CD8-positive, alpha-beta memory T cell (primary cell): ENCODE measurements around the gene IL11. TPM values are rescaled to one million over a fixed set of nuclear protein-coding genes. Genes with fewer than 3 reads are reported as not detected.

ENCODE experiments used
- CTCF ChIA-PET: fragments of 350-600 bp; sonication (Branson Sonifier 250); formaldehyde crosslinking; loops from one replicate; lab custom pipeline; 2021; ENCODE audit warnings: antibody characterized with exemption; lab: Charles Lee
- POLR2A ChIA-PET: fragments of 350-600 bp; sonication (Branson Sonifier 250); formaldehyde crosslinking; loops from one replicate; lab custom pipeline; 2021; ENCODE audit warnings: antibody characterized with exemption; lab: Charles Lee
- DNase-seq, 5 donors: peaks; one replicate each; pipeline versions ENCODE4 v3.0.0 to v3.0.0-alpha.2; 2020 to 2022; ENCODE audit warnings: mixed read lengths in 1 of 5
- H3K27ac ChIP-seq: one replicate; pipeline ENCODE4 v1.7.0; 2013; ENCODE audit warnings: low read depth, mild to moderate bottlenecking, low read length, moderate library complexity
- H3K27me3 ChIP-seq: 2 replicates; pipeline ENCODE4 v1.7.0; 2013; ENCODE audit warnings: low read length, mild to moderate bottlenecking; ENCODE audit not compliant: insufficient read depth, poor library complexity, severe bottlenecking
- H3K36me3 ChIP-seq: 2 replicates; pipeline ENCODE4 v1.7.0; 2013; ENCODE audit warnings: mild to moderate bottlenecking, low read length, moderate library complexity; ENCODE audit not compliant: insufficient read depth
- H3K4me1 ChIP-seq: 2 replicates; pipeline ENCODE4 v1.7.0; 2013; ENCODE audit warnings: mild to moderate bottlenecking, low read length, moderate library complexity; ENCODE audit not compliant: insufficient read depth
- H3K4me3 ChIP-seq: 2 replicates; pipeline ENCODE4 v1.7.0; 2013; ENCODE audit warnings: mild to moderate bottlenecking, low read length
- H3K9me3 ChIP-seq: 2 replicates; pipeline ENCODE4 v1.7.0; 2013; ENCODE audit warnings: mild to moderate bottlenecking, low read length
- H3K27ac Mint-ChIP-seq, 8 donors: one replicate each; pipeline ENCODE4 v1.8.0; 2020 to 2021; ENCODE audit warnings: mixed read lengths in 8 of 8, mild to moderate bottlenecking in 6 of 8, inconsistent platforms in 3 of 8, moderate library complexity in 3 of 8
- H3K27me3 Mint-ChIP-seq, 2 donors: one replicate each; pipeline ENCODE4 v1.8.0; 2020 to 2021; ENCODE audit warnings: mixed read lengths in 2 of 2, mild to moderate bottlenecking in 1 of 2, moderate library complexity in 1 of 2
- H3K36me3 Mint-ChIP-seq, 3 donors: one replicate each; pipeline ENCODE4 v1.8.0; 2020 to 2021; ENCODE audit warnings: mixed read lengths in 3 of 3, inconsistent platforms in 1 of 3, mild to moderate bottlenecking in 1 of 3
- H3K4me1 Mint-ChIP-seq, 3 donors: one replicate each; pipeline ENCODE4 v1.8.0; 2020 to 2021; ENCODE audit warnings: mixed read lengths in 3 of 3, inconsistent platforms in 1 of 3, mild to moderate bottlenecking in 1 of 3
- H3K4me3 Mint-ChIP-seq, 7 donors: one replicate each; pipeline ENCODE4 v1.8.0; 2020 to 2021; ENCODE audit warnings: mixed read lengths in 7 of 7, mild to moderate bottlenecking in 6 of 7, moderate library complexity in 4 of 7, inconsistent platforms in 2 of 7
- H3K9me3 Mint-ChIP-seq, 5 donors: one replicate each; pipeline ENCODE4 v1.8.0; 2020 to 2022; ENCODE audit warnings: mixed read lengths in 5 of 5, mild to moderate bottlenecking in 3 of 5, moderate library complexity in 2 of 5, inconsistent platforms in 1 of 5
- polyA plus RNA-seq: library from polyadenylated mRNA; unstranded; fragments of 300-500 nt; fragmentation: Illumina TruSeq; gene quantifications from one replicate; pipeline ENCODE4 v1.2.3, GENCODE V29; 2021
- total RNA-seq, 2 experiments: library from RNA; stranded (reverse); gene quantifications; one replicate each; pipeline ENCODE4 v1.2.3, GENCODE V29; 2021

Gene IL11
- total and polyA plus RNA-seq, 3 experiments from 2014 or later = 0.27 to 0.37 TPM; not detected in 1

DNA sequence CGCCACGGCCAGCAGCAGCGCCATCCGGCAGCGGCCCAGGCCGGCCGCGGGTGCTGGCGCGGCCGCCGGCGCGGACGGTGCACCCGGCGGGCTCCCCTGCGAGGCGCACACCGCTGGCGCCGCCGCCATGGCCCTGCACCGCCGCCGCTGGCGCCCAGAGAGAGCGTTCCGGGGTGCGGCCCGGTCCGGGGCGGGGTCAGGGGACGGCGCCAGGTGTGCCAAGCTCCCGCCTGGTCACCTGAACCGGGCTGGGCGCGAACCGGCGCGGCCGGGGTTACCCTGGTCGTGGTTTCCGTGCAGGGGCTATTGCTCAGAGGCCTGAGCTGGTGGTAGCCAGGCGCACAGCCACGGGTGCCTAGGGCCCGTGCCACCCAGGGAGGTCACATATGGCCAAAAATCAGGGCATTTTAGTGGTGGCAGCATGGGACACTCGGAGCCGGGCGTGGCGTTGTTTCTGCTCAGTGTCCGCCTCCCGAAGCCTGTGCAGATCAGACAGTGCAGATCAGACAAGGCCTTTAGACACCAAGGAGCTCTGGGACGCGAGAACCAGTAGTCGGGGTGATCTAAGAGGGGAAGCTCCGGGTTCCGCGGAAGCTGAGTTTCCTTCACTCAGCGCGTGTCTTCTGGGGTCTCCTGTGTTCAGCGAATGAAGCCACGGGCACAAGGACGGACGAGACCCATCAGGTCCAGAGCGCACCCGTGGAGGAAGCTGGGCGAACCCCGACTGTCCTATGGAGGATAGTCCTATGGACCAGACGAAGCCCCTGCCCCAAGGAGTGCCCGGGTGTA, 14.1 kb upstream of the IL11 start, which contains the start of gene TMEM238:
TMEM238 (minus strand) TSS at position 162 of the 789 bp plus-strand sequence; CDS start at position 129, 33 bp downstream.
- Histone ChIP-seq H3K4me3 (peak within 1 kb of the TSS; percentile 99), H3K4me1 (peaks cover 48% of the 10 kb centered on the region), H3K9me3 (no peaks in the 10 kb centered on the region), H3K27me3 (no peaks in the 10 kb centered on the region), H3K27ac (peak within 1 kb of the TSS; percentile 99), H3K36me3 (peaks cover 28% of the 10 kb centered on the region)
- peak within 1 kb of the TSS; percentile 97 to 100 (median 99) for H3K27ac Mint-ChIP-seq
- ChIA-PET POLR2A (interaction anchor here (0.5 to 2.3 kb wide), 15 partner anchors 9 to 342 kb away, joined by 3 to 20 read pairs (median 4); partner anchors contain the start of genes HSPBP1, KMT5C, PPP6R1 and UBE2S), CTCF (interaction anchor here (0.6 to 3.1 kb wide), 14 partner anchors 10 to 296 kb away, joined by 3 to 22 read pairs (median 4); partner anchors contain the start of genes KMT5C and PPP6R1)
- no peaks in the 10 kb centered on the region for H3K9me3 Mint-ChIP-seq
- H3K27me3 Mint-ChIP-seq = peaks cover 0 to 10% of the 10 kb centered on the region in 2 donors
- DNase-seq = peak in 3 of 5 donors; percentile 26 to 46 (median 41)
- peaks cover 52 to 67% (median 56%) of the 10 kb centered on the region in 3 donors for H3K4me1 Mint-ChIP-seq
- H3K36me3 Mint-ChIP-seq = peaks cover 3 to 40% (median 7%) of the 10 kb centered on the region in 3 donors
- peak within 1 kb of the TSS; percentile 97 to 100 (median 99) for H3K4me3 Mint-ChIP-seq

DNA sequence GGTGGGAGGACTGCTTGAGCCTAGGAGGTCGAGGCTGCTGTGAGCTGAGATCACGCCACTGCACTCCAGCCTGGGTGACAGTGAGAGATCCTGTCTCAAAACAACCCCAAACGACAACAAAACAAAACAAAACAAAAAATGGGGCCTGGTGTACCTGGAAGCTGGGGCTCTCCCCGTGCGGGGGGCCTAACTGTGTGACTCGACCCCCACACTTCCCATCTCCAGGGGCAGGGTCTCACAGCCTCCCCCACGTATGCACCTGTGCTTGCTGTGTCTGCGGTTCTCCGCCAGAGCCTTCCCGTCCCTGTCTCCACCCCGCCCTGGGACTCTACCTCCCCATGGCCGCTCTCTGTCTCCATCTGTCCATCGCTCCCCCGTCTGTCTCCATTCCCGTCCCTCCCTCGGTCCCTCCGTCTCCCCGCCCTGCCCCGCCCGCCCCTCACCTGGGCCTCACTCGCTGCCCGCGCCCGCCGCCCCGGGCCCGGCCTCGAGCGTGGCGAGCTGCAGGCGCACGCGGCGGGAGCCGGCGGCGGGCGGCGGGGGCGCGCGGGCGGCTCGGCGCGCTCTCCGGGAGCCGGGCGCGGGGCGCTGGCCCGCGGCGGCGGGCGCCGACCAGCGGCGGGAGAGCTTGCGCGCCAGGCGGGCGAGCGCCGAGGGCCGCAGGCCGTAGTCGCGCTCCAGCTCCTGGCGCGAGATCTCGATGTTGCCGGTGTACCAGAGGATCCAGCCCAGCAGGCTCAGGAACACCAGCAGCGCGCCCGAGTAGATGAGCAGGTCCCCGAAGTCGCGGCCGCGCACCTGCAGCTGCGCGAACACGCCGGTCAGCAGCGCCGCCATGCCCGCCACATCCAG, 13.2 kb upstream of the IL11 start:
- Histone ChIP-seq H3K4me1 (peaks cover 40% of the 10 kb centered on the region), H3K36me3 (peaks cover 22% of the 10 kb centered on the region), H3K4me3 (peak overlapping the region; percentile 54), H3K27ac (peak overlapping the region; percentile 99), H3K9me3 (no peaks in the 10 kb centered on the region), H3K27me3 (no peaks in the 10 kb centered on the region)
- H3K27ac Mint-ChIP-seq = peak overlapping the region; percentile 41 to 91 (median 86)
- ChIA-PET POLR2A (interaction anchor here (0.5 to 2.3 kb wide), 11 partner anchors 8 to 251 kb away, joined by 3 to 20 read pairs (median 4); partner anchors contain the start of genes HSPBP1, KMT5C, PPP6R1 and UBE2S), CTCF (interaction anchor here (0.6 to 3.1 kb wide), 13 partner anchors 11 to 295 kb away, joined by 3 to 22 read pairs (median 5); partner anchors contain the start of genes KMT5C and PPP6R1)
- H3K4me1 Mint-ChIP-seq = peaks cover 46 to 60% (median 51%) of the 10 kb centered on the region in 3 donors
- H3K9me3 Mint-ChIP-seq = no peaks in the 10 kb centered on the region
- peak overlapping the region; percentile 82 to 92 (median 85) for H3K4me3 Mint-ChIP-seq
- peak in 3 of 5 donors; percentile 39 to 61 (median 48) for DNase-seq
- H3K36me3 Mint-ChIP-seq = peaks cover 3 to 32% (median 7%) of the 10 kb centered on the region in 3 donors
- H3K27me3 Mint-ChIP-seq = peaks cover 0 to 9% of the 10 kb centered on the region in 2 donors

DNA sequence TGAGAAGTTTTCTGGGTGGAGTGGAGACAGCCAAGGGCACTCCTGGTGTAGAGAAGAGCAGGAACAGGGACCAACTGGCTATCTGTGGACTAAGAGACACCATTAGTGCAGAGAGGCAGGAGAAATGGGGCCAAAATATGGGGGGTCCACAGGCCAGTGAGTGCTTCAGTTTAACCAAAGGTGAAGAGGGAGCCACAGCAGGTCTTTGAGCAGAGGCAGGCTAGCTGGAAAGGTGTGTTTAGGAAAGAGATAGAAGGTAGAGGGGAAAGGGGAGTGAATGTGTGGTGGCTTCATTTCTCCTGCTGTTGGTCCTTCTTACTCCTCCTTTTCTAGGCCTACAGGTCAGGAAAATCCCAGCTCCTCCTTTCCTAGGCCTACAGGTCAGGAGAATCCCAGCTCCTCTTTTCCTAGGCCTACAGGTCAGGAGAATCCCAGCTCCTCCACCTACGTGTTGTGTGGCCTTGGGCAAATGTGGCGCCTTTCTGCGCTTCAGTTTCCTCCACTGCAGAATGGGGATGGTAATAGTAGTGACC, 12.3 kb upstream of the IL11 start:
- Mint-ChIP-seq H3K36me3 (peaks cover 3 to 22% (median 7%) of the 10 kb centered on the region in 3 donors), H3K27me3 (peaks cover 0 to 10% of the 10 kb centered on the region in 2 donors), H3K4me3 (peak overlapping the region; percentile 82 to 92 (median 85)), H3K27ac (peak overlapping the region; percentile 41 to 91 (median 80)), H3K9me3 (no peaks in the 10 kb centered on the region), H3K4me1 (peaks cover 37 to 51% (median 45%) of the 10 kb centered on the region in 3 donors)
- CTCF ChIA-PET = interaction anchor here (1.9 to 3.1 kb wide), 3 partner anchors 81 to 241 kb away, joined by 5 to 22 read pairs (median 12); no protein-coding TSS in a partner anchor
- POLR2A ChIA-PET = interaction anchor here (1.1 to 1.4 kb wide), 2 partner anchors 44 to 81 kb away, joined by 3 to 5 read pairs; no protein-coding TSS in a partner anchor
- Histone ChIP-seq H3K27me3 (no peaks in the 10 kb centered on the region), H3K36me3 (peaks cover 12% of the 10 kb centered on the region), H3K9me3 (no peaks in the 10 kb centered on the region), H3K27ac (peak overlapping the region; percentile 70), H3K4me1 (peaks cover 31% of the 10 kb centered on the region), H3K4me3 (peak overlapping the region; percentile 54)
- no peak for DNase-seq

DNA sequence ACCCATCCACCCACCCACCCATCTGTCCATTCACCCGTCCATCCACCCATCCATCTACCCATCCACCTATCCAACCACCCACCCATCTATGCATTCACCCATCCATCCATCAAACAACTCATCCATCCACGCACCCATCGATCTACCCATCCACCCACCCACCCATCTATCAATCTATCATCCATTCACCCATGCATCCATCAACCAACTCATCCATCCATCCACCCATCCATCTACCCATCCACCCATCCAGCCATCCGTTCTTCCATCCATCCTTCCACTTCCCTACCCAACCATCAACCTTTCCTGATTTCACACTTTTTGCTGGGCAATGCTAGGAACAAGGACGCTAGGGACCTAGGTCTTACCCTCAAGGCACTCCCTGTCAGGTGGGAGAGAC, 11.8 kb upstream of the IL11 start:
- Histone ChIP-seq H3K4me1 (peaks cover 25% of the 10 kb centered on the region), H3K9me3 (no peaks in the 10 kb centered on the region), H3K27ac (no peak overlapping the region), H3K36me3 (peaks cover 7% of the 10 kb centered on the region), H3K4me3 (no peak overlapping the region), H3K27me3 (no peaks in the 10 kb centered on the region)
- peaks cover 3 to 17% (median 7%) of the 10 kb centered on the region in 3 donors for H3K36me3 Mint-ChIP-seq
- no peak for DNase-seq
- peak overlapping the region in 4 of 8 donors; percentile 15 to 72 (median 48) for H3K27ac Mint-ChIP-seq
- H3K4me3 Mint-ChIP-seq = peak overlapping the region; percentile 38 to 87 (median 77)
- CTCF ChIA-PET = interaction anchor here (2.3 kb wide), 1 partner anchor 241 kb away, joined by 12 read pairs; no protein-coding TSS in a partner anchor
- POLR2A ChIA-PET = interaction anchor here (1.1 kb wide), 1 partner anchor 43 kb away, joined by 3 read pairs; no protein-coding TSS in a partner anchor
- peaks cover 31 to 45% (median 39%) of the 10 kb centered on the region in 3 donors for H3K4me1 Mint-ChIP-seq
- peaks cover 0 to 10% of the 10 kb centered on the region in 2 donors for H3K27me3 Mint-ChIP-seq
- no peaks in the 10 kb centered on the region for H3K9me3 Mint-ChIP-seq

DNA sequence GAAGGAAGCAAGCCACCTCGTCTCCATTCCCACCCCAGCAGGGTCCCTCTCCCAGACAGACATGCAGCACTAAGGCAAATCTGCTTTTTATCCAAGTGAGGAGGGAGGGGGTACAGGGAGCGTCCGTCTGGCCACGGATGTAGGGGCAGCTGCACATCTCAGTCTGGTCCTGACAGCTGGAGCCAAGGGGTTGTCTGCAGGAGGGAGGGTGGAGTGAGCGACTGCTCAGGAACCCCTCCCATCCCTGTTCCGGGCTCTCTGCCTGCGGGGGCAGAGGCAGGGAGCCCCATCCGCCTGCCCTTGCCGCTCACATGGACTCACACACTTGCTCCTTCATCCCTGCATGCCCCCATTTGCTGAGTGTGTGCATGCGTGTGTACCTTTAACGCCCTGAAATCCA, 8.9 kb upstream of the IL11 start:
- peak overlapping the region in 1 of 7 donors; percentile 74 for H3K4me3 Mint-ChIP-seq
- no peaks in the 10 kb centered on the region for H3K9me3 ChIP-seq
- H3K36me3 Mint-ChIP-seq = peaks cover 0 to 2% (median 0%) of the 10 kb centered on the region in 3 donors
- no peak overlapping the region for H3K27ac ChIP-seq
- DNase-seq = no peak
- POLR2A ChIA-PET = no interaction called here
- no peak overlapping the region for H3K27ac Mint-ChIP-seq
- peaks cover 13 to 22% (median 19%) of the 10 kb centered on the region in 3 donors for H3K4me1 Mint-ChIP-seq
- CTCF ChIA-PET = no interaction called here
- H3K27me3 ChIP-seq = peaks cover 6% of the 10 kb centered on the region
- H3K9me3 Mint-ChIP-seq = no peaks in the 10 kb centered on the region
- peaks cover 0 to 6% of the 10 kb centered on the region in 2 donors for H3K27me3 Mint-ChIP-seq
- H3K36me3 ChIP-seq = no peaks in the 10 kb centered on the region
- H3K4me1 ChIP-seq = peaks cover 8% of the 10 kb centered on the region
- H3K4me3 ChIP-seq = no peak overlapping the region

DNA sequence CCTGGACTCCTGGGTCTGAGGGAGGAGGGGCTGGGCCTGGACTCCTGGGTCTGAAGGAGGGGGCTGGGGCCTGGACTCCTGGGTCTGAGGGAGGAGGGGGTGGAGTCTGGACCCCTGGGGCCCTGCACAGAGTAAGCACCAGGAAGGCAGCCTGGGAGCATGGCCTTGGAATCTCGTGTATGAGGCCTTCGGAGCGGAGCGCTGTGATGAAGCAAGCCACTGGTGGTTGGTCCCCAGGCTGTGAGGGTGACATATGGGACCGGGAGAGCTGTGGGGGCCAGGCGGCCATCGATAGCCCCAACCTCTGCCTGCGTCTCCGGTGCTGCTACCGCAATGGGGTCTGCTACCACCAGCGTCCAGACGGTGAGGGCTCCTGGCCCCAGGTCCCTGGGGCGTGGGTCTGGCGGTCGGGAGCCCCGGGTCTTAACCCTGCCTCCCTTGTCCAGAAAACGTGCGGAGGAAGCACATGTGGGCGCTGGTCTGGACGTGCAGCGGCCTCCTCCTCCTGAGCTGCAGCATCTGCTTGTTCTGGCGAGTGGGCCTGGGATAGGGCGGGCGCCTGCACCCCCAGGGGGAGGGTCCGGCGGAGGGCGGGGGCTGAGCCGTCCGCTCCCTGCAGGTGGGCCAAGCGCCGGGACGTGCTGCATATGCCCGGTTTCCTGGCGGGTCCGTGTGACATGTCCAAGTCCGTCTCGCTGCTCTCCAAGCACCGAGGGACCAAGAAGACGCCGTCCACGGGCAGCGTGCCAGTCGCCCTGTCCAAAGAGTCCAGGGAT, 7.3 kb upstream of the IL11 start:
- no peaks in the 10 kb centered on the region for H3K36me3 ChIP-seq
- H3K4me1 Mint-ChIP-seq = peaks cover 14 to 18% (median 17%) of the 10 kb centered on the region in 3 donors
- no peak overlapping the region for H3K4me3 Mint-ChIP-seq
- CTCF ChIA-PET = no interaction called here
- peaks cover 7 to 11% of the 10 kb centered on the region in 2 donors for H3K27me3 Mint-ChIP-seq
- DNase-seq = no peak
- no peaks in the 10 kb centered on the region for H3K9me3 Mint-ChIP-seq
- no peak overlapping the region for H3K4me3 ChIP-seq
- H3K9me3 ChIP-seq = no peaks in the 10 kb centered on the region
- H3K27ac Mint-ChIP-seq = no peak overlapping the region
- H3K27me3 ChIP-seq = peaks cover 11% of the 10 kb centered on the region
- H3K4me1 ChIP-seq = no peaks in the 10 kb centered on the region
- H3K27ac ChIP-seq = no peak overlapping the region
- POLR2A ChIA-PET = no interaction called here
- peaks cover 0 to 2% (median 0%) of the 10 kb centered on the region in 3 donors for H3K36me3 Mint-ChIP-seq
